Measurements from ENCODE around the gene SSBP3. TPM values are rescaled to one million over a fixed set of nuclear protein-coding genes. Genes with fewer than 3 reads are reported as not detected.
A peak's percentile ranks its signal among the peaks of the same experiment; 100 is the strongest.
"Not testable (repeated sequence)": the region's sequence is repeated elsewhere in the genome, so short reads cannot be mapped to it uniquely, and the experiment has no call there.

Gene SSBP3
- total RNA-seq, 1 donor from 2014 or later: 29.8 TPM

DNA sequence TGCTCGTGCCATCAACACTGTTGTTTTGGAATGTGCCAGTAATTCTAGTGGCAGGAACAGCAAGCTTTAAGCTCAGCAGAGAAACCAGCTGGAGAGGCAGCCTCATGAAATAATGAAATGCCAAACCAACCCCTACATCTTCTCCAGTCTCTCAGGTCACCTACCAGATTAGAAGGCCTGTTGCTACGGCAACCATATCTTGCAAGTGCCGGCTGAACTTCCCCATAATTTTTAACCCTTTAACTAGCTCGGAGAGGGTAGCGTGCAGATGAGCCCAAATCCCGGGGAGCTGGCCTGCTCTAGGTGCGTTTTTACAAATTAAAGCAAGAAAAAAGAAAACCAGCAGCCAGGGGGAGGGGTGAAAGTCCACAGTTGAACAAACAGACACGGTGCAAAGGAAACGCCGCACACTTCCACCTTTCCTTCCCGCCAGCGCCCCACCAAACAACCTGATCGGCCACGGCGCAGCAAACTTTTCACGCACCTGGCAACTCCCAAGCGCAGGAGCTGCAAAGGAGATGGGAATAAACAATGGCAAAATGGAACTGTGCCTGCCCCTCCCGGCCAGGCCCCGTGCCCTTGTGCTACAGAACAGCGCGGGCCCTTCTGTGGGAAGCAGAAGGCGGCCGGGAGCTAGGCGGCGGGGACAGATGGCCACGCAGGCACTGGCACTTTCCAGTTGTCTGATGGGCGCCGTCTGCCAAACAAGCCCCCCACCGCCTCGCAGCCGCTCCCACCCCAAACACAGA lies 50.1 kb downstream of the SSBP3 start:
- DNase-seq (ENCODE audit: extremely low read depth, low read depth, low spot score): no peak

GRCh38 chr1:54354899-54355298 lies 51.3 kb downstream of the SSBP3 start:
- DNase-seq (ENCODE audit: extremely low read depth, low read depth, low spot score): no peak

DNA sequence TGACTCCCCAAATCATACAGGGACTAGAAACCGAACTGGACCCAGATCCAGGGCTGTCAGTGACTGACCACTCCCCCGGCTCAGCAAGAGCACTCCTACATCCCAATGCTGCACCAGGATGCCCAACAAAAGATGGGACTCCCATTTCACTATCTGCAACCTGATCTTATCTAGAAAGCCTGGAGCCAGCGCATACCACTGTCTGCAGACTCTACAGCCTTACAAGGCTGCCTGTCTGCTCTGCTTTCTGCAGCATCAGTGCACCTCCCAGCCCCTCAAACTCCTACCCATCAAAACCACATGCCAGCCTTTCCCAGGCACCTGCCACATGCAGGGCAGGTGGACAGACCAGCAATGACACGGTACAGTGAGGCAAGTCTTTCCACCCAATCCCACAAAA lies 52.2 kb downstream of the SSBP3 start:
- no peak for DNase-seq (ENCODE audit: extremely low read depth, low read depth, low spot score)

GRCh38 chr1:54352755-54353154 lies 53.4 kb downstream of the SSBP3 start:
- DNase-seq (ENCODE audit: extremely low read depth, low read depth, low spot score): no peak

DNA sequence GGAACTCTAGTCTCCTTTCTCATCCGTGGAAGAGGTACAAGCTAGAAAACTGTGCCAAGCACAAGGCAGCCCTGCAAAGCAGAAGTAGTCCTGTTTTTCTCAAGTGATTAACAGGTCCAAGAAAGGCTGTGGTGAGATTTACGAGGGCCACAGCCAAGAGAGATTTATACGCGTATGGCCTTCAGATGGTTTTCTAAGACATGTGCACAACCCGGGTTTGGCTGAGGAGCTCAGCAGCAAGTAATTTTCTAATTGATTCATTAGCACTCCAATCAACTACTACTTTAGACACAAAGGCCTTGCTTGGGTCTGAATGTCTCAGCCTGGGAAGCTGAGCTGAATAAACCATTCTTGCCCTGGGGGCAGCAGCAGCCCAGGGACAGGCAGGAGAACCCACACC lies 55.8 kb downstream of the SSBP3 start:
- DNase-seq (ENCODE audit: extremely low read depth, low read depth, low spot score): no peak

- no peak for DNase-seq (ENCODE audit: extremely low read depth, low read depth, low spot score)
Observed at GRCh38 chr1:54348700-54349021, 57.5 kb downstream of the SSBP3 start.

- DNase-seq (ENCODE audit: extremely low read depth, low read depth, low spot score): no peak
Observed at GRCh38 chr1:54347955-54348699, 58.1 kb downstream of the SSBP3 start.

GRCh38 chr1:54347261-54347954 lies 58.8 kb downstream of the SSBP3 start:
- DNase-seq (ENCODE audit: extremely low read depth, low read depth, low spot score): no peak

GRCh38 chr1:54345548-54345947 lies 60.6 kb downstream of the SSBP3 start:
- DNase-seq (ENCODE audit: extremely low read depth, low read depth, low spot score): not testable (repeated sequence)

- no peak for DNase-seq (ENCODE audit: extremely low read depth, low read depth, low spot score)
Observed at GRCh38 chr1:54345116-54345515, 61.1 kb downstream of the SSBP3 start.

- no peak for DNase-seq (ENCODE audit: extremely low read depth, low read depth, low spot score)
Observed at GRCh38 chr1:54342742-54343687, 63.2 kb downstream of the SSBP3 start.

- DNase-seq (ENCODE audit: extremely low read depth, low read depth, low spot score): no peak
Observed at GRCh38 chr1:54342288-54342687, 63.9 kb downstream of the SSBP3 start.

DNA sequence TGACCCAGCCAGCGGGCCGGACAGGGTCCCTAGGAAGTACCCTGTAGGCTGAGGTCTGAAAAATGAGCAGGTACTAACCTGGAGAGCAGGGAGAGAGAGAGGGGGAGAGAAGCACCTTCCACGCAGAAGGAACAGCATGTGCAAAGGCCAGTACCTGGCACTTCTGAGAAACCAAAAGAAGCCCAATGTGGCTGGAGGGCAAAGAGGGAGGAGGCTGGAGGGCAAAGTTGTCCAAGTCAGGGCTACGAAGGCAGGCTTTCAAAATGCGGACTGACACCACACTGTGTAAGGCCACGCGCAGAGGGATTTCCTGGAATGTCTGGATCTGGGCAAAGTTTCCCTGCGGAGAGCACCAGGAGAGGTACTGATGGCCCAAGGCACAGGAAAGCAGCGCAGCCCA lies 64.4 kb downstream of the SSBP3 start:
- DNase-seq (ENCODE audit: extremely low read depth, low read depth, low spot score): no peak

- no peak for DNase-seq (ENCODE audit: extremely low read depth, low read depth, low spot score)
Observed at GRCh38 chr1:54340878-54341277, 65.3 kb downstream of the SSBP3 start.

DNA sequence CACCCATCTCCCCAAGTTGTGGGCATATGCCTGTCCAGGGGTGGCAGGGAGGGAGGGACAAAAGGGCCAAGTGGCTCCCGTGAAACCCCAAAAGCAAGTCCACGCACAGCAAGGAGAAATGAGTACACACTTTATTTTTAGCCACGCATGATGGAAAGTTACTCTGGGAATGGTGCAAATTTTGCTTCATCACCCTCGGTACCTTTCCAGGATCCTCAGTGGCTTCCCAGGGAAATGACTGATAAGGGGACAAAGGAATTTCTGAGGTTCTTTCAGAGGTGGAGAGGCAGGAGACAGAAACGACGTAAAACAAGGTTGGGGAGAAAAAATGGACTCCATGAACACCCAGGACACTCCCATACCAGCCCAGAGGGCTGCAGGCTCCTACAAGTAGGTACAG lies 65.8 kb downstream of the SSBP3 start:
- DNase-seq (ENCODE audit: extremely low read depth, low read depth, low spot score): no peak

DNA sequence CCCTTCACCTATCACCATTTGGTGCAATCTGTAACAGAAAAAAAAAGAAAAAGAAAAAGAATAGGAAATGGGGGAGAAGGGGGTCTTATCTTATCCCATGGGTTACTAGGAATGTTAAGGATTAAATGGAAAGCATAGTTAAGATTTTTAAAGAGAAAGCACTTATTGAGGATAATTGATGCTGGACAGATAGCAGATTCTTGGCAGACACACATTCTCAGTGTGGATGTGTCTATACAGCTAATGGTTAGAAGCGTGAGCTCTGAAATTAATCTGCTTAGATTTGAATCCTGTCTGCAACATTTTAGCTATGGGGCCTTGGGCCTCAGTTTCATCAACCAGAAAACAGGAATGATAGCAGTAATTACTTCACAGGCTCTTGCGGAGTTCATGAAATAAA lies 67.1 kb downstream of the SSBP3 start:
- DNase-seq (ENCODE audit: extremely low read depth, low read depth, low spot score): no peak

- DNase-seq (ENCODE audit: extremely low read depth, low read depth, low spot score): no peak
Observed at GRCh38 chr1:54338464-54338863, 67.7 kb downstream of the SSBP3 start.

DNA sequence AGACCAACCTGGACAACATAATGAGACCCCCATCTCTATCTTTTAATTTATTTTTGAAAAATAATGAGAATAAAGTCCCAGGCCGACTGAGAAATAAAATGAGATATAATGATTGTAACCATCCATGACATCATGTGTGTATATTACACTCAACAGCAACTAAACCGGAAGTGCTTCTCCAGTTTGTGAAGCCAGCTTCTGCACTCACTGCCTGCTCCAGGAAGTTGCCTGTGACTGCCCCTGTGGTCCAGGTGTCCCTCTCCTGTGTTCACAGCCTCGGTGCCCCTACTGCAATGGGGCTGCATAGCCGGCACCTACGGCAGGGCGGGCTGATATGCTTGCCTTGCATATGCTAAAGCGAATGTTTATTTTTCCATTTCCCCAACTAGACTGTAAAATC lies 68.3 kb downstream of the SSBP3 start:
- no peak for DNase-seq (ENCODE audit: extremely low read depth, low read depth, low spot score)

DNA sequence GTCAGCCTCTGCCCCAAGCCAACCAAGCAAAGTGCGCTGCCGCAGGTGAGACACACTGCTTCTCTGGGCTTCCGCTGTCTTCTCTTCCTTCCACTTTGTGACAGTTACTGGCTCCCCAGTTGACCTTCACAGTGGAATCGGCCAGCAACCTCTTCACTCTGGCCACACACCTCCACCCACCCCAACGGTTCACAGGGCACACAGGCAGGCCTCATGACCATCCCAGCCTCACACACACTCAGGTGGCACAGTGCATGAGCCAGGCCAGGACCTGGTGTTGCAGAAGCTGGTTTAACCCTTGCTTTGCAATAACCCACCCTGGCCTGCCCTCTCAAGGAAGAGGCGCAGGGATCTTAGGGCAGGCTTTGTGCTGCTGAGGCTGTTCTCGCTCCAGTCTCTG lies 69.2 kb downstream of the SSBP3 start:
- no peak for DNase-seq (ENCODE audit: extremely low read depth, low read depth, low spot score)

GRCh38 chr1:54336116-54336515 lies 70.1 kb downstream of the SSBP3 start:
- no peak for DNase-seq (ENCODE audit: extremely low read depth, low read depth, low spot score)

DNA sequence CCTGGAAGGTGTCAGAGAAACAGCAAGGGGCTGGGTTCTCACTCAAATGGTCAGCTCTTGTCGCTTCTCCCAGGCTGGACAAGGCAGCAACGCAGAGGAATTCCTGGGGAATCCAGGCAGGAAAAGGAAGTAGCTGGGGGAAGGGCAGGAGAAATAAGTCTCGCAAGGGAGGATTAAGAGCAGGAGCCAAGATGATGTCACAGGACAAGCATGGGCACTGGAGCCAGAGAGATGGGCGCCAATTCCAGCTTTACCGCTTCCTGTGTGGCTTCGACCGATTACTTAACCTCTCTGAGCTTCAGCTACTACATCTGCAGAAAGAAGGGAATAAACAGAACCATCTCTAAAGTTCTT lies 70.5 kb downstream of the SSBP3 start:
- peak; percentile 80 for DNase-seq (ENCODE audit: extremely low read depth, low read depth, low spot score)
